NCI-H748 (cell line): ENCODE data around the gene UNC80.

Experiments
- DNase-seq: peaks from one replicate; lab custom pipeline; 2025; ENCODE audit not compliant: unreplicated experiment; lab: John Stamatoyannopoulos, UW

UNC80 gene

GRCh38 chr2:209960676-209961630 lies 189.3 kb downstream of the UNC80 start:
- DNase-seq, result peak; percentile 78

GRCh38 chr2:209965723-209966122 lies 194.1 kb downstream of the UNC80 start:
- no peak for DNase-seq

- no peak for DNase-seq
Observed at GRCh38 chr2:209969692-209970091, 198.1 kb downstream of the UNC80 start.

DNA sequence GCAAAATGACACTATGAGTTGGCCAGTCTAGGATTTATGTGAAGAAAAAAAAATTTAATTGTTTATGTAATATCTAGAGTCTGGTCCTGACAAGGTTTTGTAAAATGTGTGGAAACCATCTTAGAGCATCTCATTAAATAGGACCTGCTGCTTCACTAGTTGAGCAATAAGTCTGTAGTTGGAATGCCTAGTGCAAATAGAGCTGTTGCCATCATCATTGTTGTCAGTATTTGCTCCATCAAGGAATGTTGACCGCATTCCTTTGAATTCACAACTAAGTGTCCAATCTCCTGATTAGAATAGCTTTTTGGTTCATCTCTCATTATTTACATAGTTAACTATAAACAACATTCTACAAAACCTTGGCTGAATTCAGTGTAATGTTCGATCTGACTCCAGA lies 198.6 kb downstream of the UNC80 start:
- DNase-seq, result no peak

GRCh38 chr2:209970711-209971110 lies 199.1 kb downstream of the UNC80 start:
- DNase-seq, result no peak

DNA sequence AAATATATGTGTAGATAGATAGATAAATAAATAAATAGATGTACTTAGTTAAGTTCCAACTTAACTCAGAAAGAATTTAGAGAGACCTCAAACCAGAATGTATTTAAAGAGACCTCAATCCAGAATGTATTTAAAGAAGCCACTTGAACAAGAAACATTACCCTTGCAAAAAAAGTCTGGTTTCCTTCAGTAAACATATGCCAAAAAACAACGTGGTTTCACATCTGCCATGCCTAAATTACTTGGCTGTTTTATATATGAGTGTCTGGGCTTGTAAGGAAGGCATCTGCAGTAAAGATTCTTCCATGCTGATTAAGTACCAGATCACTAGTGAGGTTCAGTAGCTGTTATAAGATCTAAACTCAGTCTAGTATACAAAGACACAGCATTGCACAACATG lies 201.7 kb downstream of the UNC80 start:
- no peak for DNase-seq

GRCh38 chr2:209974576-209974975 lies 202.9 kb downstream of the UNC80 start:
- no peak for DNase-seq

DNA sequence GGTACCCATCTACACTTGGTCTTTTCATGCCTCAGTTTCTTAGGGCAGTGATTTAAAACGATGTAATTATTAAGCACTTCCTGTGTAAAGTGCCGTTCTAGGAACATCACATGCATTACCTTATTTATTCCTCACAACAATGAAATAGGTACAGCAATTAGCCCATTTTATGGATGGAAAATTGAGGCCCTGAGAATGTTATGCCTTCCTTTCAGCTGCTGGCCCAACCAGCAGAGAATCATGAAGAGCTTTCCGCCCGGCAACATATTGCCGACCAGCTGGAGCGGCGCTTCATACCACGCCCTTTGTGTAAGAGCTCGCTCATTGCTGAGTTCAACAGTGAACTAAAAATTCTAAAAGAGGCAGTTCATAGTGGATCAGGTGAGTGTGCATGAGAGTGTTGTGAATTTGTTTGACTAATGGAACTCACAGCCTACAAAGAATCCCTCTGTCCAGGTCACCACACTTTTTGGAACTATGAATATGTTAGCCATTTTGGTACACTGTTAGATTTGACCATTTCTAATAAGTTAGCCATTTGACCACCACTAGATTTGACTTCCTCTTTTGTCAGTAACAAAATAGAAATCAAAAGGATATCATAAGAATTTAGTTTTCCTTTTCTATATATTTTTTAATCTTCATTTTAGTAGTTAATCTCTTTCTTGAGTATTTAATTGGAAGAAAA lies 205.2 kb downstream of the UNC80 start:
- DNase-seq, result no peak

DNA sequence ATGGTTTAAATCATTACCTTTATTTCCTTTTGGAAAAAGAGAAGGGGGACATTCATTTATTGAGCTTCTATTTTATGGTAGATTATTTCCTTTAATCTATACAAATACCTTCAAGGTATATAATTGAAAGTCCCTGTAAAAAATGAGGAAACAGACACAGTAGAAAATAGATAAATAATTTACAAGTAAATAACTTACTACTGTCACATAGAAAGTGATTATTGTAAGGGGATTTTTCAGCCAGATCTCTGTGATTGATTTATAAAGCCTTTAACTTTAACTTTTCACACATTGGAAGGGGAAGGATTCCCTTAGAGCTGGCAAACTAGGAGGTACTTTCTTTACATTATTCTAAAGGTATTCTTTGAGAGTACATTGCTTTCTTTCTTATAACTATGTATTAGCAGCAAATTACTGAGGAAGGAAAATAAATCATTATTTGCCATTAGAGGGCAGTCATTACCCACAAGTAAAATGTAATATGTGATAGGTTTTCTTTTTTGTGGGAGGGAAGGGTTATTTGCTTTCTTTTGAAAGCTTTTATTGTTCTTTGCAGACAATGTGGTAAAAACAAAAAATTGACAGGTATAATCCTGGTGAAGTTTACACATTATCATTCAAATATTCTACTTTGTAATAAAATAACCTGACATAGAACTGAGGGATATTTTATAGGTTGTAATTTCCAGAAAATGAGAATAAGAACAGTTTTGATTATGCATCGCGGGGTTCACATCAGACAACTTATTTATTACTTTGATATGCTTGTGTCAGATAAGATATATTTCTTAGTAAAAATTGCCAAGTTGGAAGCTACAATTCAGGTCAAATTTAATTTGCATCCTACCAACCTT lies 206.0 kb downstream of the UNC80 start:
- DNase-seq, result peak; percentile 58

GRCh38 chr2:209984291-209984690 lies 212.7 kb downstream of the UNC80 start:
- no peak for DNase-seq

DNA sequence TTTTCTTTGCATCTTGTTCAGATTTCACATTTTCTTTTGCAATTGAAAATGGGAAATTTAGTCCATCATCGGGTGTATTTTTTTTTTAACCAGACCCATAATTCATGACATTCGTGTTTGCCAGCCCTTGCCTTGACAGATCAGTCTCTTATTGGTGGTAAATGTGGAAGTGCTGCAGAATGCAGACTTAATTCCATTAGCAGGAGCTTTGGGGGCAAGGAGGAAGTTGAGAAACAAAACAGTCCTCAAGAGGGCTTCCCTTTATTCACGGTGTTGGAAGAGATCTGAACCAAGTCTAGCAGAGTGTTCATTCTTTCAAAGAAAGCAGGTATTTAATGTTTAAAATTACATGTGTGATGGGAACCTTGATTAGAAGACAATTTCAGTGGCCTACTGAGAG lies 214.2 kb downstream of the UNC80 start:
- no peak for DNase-seq

DNA sequence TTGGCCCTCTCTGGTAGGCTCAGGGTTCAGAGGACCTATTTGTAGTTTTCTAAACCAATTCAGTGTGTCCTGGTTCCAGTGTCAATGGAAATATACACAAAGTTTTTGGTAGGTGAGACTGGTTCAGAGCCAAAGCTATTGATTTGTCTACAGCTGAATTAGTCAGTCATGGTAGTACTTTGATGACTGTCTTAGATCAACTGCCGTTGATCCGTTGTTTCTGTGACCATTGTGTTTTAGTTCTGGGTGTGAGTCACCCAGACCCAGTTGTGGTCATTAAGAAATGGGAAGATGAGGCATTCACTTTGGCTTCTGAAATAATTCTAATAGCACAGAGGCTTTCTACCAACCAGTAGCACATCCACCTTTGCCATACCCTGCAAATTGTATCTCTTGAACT lies 214.8 kb downstream of the UNC80 start:
- DNase-seq, result no peak

DNA sequence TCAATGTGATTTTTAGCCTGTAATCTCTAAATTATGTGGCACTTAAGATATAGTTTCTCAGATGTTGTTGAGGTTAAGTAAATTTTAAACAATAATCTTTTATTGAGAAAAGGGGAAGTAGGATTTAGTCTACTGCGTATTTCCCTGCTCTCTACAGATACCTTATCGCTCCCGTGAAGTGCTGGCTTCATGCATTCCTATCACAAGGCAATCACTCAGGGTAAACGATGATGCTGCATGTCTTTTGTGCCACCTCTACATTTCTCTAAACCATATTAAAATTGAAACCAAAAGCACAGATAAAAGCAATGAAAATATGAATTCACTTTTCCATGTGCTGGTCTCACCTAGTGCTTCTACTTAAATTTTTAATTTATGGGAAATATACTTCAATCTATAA lies 216.4 kb downstream of the UNC80 start:
- no peak for DNase-seq

DNA sequence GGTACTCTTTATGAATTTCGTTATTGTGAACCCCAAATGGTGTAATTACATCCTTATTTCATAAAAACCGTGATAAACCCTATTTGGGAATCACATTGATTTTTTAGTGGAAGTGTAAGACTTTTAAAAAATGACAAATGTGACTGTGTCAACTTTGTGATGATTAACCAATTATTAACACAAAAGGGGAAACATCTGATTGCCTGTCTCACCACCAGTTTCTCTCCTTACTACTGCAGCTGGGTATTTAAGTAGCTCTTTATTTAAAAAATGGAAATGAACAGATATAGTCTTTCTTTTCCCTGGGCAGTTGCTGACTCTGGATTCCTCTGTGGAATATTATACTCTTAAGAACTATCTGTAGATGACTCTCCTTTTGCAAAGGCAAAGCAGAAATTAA lies 219.2 kb downstream of the UNC80 start:
- no peak for DNase-seq

DNA sequence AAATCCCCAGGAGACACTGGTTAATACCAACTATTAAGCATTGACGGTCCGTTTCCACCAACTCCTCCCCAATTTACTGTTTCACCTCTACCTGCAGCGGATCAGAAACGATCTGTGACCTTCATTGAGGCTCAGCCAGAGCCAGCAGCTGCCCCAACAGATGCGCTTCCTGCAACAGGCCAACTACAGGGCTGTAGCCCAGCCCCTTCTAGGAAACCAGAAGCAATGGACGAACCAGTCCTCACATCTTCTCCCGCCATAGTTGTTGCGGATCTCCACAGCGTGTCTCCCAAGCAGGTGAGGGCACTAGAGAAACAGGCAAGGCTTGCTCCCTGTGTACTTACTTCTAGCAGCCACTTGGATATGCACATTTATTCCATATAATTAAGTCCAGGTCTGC lies 222.3 kb downstream of the UNC80 start:
- no peak for DNase-seq

DNA sequence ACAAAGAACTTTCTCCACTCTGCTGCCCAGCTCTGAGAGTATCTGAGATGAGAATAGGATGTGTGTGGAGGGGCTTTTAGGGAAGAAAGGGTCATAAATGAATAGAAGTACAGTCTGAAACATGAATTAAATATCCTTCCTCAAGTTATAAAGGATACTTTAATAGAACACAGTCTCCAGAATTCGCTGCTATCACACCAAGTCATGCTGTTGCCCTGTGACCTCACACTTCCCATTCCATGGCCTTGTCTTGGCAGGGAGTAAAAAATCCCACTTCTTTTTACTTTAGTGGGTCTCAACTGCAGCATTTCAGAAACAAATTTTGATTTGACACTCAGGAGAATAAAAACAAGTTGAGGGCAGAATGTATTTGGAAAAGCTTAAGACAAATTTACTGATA lies 227.0 kb downstream of the UNC80 start:
- DNase-seq, result no peak

DNA sequence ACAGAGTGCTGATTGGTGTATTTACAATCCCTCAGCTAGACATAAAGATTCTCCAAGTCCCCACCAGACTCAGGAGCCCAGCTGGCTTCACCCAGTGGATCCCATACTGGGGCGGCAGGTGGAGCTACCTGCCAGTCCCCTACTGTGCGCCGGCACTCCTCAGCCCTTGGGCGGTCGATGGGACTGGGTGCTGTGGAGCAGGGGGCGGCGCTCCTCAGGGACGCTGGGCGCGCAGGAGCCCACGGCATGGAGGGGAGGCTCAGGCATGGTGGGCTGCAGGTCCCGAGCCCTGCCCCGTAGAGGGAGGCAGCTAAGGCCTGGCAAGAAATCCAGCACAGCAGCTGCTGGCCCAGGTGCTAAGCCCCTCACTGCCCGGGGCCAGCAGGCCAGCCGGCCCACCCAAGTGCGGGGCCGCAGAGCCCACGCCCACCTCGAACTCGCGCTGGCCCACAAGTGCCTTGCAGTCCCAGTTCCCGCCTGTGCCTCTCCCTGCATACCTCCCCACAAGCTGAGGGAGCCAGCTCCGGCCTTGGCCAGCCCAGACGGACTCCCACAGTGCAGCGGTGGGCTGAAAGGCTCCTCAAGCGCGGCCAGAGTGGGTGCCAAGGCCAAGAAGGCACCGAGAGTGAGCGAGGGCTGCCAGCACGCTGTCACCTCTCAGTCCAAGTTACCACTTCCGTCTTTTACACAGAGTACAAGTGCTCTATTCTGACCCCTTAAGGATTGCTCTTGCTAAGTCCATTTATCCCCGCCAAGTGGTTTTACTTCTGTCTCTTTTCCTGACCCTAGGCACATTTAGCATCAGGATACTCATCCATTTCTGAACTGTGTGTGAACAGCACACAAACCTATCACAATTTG lies 229.1 kb downstream of the UNC80 start:
- no peak for DNase-seq

DNA sequence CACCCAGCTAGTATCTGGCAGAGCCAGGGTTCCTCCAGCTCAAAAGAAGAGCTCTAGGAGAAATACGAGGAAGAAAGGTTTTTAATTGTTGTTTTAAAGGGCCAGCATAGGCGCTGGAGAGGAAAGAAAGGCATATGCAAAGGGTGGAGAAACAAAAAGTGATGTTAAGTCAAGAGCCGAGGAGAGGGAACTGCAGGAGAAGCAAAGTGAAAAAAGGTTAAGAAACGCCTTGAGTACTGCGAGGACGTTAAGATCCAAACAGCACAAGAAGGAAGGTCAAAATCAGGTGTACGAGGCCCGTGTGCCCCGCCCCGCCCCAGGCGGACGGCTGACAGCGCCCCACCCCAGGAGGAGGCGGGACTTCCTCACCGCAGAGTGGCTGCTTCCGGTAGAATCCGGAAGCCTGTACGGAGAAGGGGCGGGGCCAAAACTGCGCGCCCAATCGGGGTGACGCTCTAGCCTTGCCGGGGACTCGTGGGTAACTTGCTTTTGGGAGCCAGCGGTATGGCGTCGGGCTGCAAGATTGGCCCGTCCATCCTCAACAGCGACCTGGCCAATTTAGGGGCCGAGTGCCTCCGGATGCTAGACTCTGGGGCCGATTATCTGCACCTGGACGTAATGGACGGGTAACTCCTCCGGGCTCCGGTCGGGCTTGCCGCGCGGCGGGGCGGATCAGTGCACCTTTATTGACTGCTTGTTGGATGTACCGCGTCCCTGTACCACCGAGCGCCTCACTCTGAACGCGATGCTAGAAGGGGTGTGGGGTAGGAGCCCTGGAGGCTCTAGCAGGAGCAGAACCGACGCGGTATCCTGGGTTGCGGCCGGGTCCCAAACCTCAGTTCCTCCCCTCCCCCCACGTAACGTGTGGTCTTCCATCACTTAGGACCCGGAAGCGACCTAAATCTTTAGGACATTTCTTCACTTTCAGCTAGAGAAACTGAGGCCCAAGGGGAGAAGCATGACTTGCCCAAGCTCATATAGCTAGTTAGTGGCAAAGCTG lies 230.8 kb downstream of the UNC80 start, which contains the start of gene RPE:
Gene RPE (plus strand): TSS at position 481 of the 1,000 bp plus-strand sequence. CDS start 24 bp downstream, at position 505.
- DNase-seq, result peak; percentile 96

DNA sequence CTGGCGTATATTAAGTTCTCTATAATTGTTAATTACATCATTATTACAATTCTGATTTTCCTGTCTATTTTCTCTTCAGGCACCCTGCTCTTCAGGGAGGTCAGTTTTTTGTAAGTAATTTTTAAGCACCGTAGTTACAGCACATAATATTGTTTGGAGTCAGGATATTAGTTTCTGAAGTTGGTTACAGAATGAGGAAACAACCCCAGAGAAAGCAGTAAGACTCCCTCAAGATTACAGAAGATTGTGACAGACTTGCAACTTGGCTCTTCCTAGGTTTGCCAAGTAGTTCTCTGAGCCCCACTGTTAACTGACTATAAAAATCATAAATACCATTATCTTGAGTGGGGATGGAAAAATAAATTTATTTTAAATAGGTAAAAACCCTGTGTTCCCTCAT lies 231.7 kb downstream of the UNC80 start:
- no peak for DNase-seq
